B cell (primary cell): Measurements from ENCODE around the gene GDF2. TPM values are rescaled to one million over a fixed set of nuclear protein-coding genes. Genes with fewer than 3 reads are reported as not detected.

ENCODE experiments used
- ATAC-seq: fragments of 200-7000 bp; cut with Tn5 transposase; one replicate; pipeline ENCODE4 v1.10.0; 2021; ENCODE audit warnings: low read depth, mild to moderate bottlenecking, moderate number of reproducible peaks, moderate library complexity
- CTCF ChIA-PET: fragments of 350-600 bp; sonication (Branson Sonifier 250); formaldehyde crosslinking; loops from one replicate; lab custom pipeline; 2021; ENCODE audit warnings: antibody characterized with exemption, inconsistent platforms; lab: Charles Lee
- POLR2A ChIA-PET: fragments of 350-600 bp; sonication (Branson Sonifier 250); formaldehyde crosslinking; loops from one replicate; lab custom pipeline; 2021; ENCODE audit warnings: antibody characterized with exemption; lab: Charles Lee
- DNase-seq: peaks from one replicate; pipeline ENCODE4 v3.0.0; 2013
- H2AFZ ChIP-seq: 2 replicates; pipeline ENCODE4 v1.6.1; 2012; ENCODE audit warnings: mild to moderate bottlenecking, low read depth, low read length; ENCODE audit not compliant: insufficient read depth, poor library complexity, severe bottlenecking
- H3K27ac ChIP-seq, 2 donors: 1 replicate in 1 of 2; 2 replicates in 1 of 2; pipeline ENCODE4 v1.5.1; 2012 to 2013; ENCODE audit warnings: low read length in 2 of 2, mild to moderate bottlenecking in 2 of 2, moderate library complexity in 1 of 2
- H3K27me3 ChIP-seq, 4 experiments: fragments of 200-600 bp in 1 of 4; sonication (generic) in 1 of 4; replicated peaks in 1 of 4; 1 replicate in 2 of 4; 2 replicates in 2 of 4; pipeline versions ENCODE4 v1.6.1 to v1.7.0; 2013 to 2016; ENCODE audit warnings: low read length in 3 of 4, mild to moderate bottlenecking in 2 of 4, mixed read lengths in 1 of 4, moderate library complexity in 1 of 4; ENCODE audit not compliant: insufficient read depth in 4 of 4, control insufficient read depth in 3 of 4; ENCODE audit errors: control extremely low read depth in 1 of 4
- H3K36me3 ChIP-seq, 2 experiments: replicated peaks in 1 of 2; 1 replicate in 1 of 2; 2 replicates in 1 of 2; pipeline versions ENCODE4 v1.6.1 to v1.7.1; 2013; ENCODE audit warnings: low read length in 1 of 2; ENCODE audit not compliant: insufficient read depth in 2 of 2, control insufficient read depth in 1 of 2; ENCODE audit errors: control extremely low read depth in 1 of 2, extremely low read depth in 1 of 2
- H3K4me1 ChIP-seq, 2 donors: fragments of 200-600 bp in 1 of 2; sonication (generic) in 1 of 2; 1 replicate in 1 of 2; 2 replicates in 1 of 2; pipeline versions ENCODE4 v1.5.1 to v1.6.1; 2013 to 2017; ENCODE audit warnings: low read length in 2 of 2; ENCODE audit not compliant: control insufficient read depth in 2 of 2, insufficient read depth in 2 of 2
- H3K4me2 ChIP-seq: replicated peaks from 2 replicates; pipeline ENCODE3; 2012; ENCODE audit warnings: mild to moderate bottlenecking, low read depth, low read length; ENCODE audit not compliant: poor library complexity, severe bottlenecking
- H3K4me3 ChIP-seq, 5 experiments: fragments of 200-600 bp in 1 of 5; sonication (generic) in 1 of 5; 1 replicate in 3 of 5; 2 replicates in 2 of 5; pipeline versions ENCODE4 v1.5.1 to v1.7.0; 2011 to 2016; ENCODE audit warnings: low read length in 4 of 5, mild to moderate bottlenecking in 4 of 5, low read depth in 2 of 5, control low read depth in 1 of 5, moderate library complexity in 1 of 5; ENCODE audit not compliant: insufficient read depth in 1 of 5; ENCODE audit errors: control extremely low read depth in 1 of 5, extremely low read depth in 1 of 5
- H3K79me2 ChIP-seq: fragments of 200-600 bp; sonication (generic); one replicate; pipeline ENCODE4 v1.6.0; 2016; ENCODE audit warnings: low read length; ENCODE audit not compliant: control insufficient read depth, insufficient read depth
- H3K9ac ChIP-seq: fragments of 200-600 bp; sonication (generic); 2 replicates; pipeline ENCODE4 v1.6.1; 2017; ENCODE audit warnings: mild to moderate bottlenecking, low read length, moderate library complexity
- H3K9me3 ChIP-seq, 3 donors: one replicate each; pipeline versions ENCODE4 v1.6.1 to v1.7.1; 2013; ENCODE audit warnings: low read length in 2 of 3; ENCODE audit not compliant: control insufficient read depth in 2 of 3, insufficient read depth in 1 of 3; ENCODE audit errors: control extremely low read depth in 1 of 3
- H4K20me1 ChIP-seq: 2 replicates; pipeline ENCODE4 v1.6.0; 2012; ENCODE audit warnings: mild to moderate bottlenecking, low read length; ENCODE audit not compliant: insufficient read depth, control insufficient read depth, poor library complexity, severe bottlenecking
- H3K27ac Mint-ChIP-seq: one replicate; pipeline ENCODE4 v1.8.0; 2021; ENCODE audit warnings: mixed read lengths
- H3K27me3 Mint-ChIP-seq: one replicate; pipeline ENCODE4 v1.8.0; 2021; ENCODE audit warnings: mixed read lengths
- H3K4me1 Mint-ChIP-seq: one replicate; pipeline ENCODE4 v1.8.0; 2021; ENCODE audit warnings: mixed read lengths
- H3K4me3 Mint-ChIP-seq: one replicate; pipeline ENCODE4 v1.8.0; 2021; ENCODE audit warnings: mixed read lengths
- H3K9me3 Mint-ChIP-seq: one replicate; pipeline ENCODE4 v1.8.0; 2022; ENCODE audit warnings: mixed read lengths; ENCODE audit not compliant: insufficient read depth
- CTCF ChIP-seq: fragments of 200-600 bp; IDR thresholded peaks from one replicate; pipeline ENCODE4 v1.8.0; 2022; ENCODE audit warnings: antibody characterized with exemption, mild to moderate bottlenecking
- EZH2 ChIP-seq: IDR thresholded peaks from 2 replicates; pipeline ENCODE4 v1.6.1; 2012; ENCODE audit warnings: borderline replicate concordance, low read depth, mild to moderate bottlenecking, moderate library complexity, low read length; ENCODE audit not compliant: insufficient read depth, poor library complexity, severe bottlenecking
- WGBS: methylation state at CpG from one replicate; pipeline ENCODE4 v1.1.5; 2013; ENCODE audit warnings: missing lambda C conversion rate; ENCODE audit not compliant: insufficient coverage; 5-methylcytosine and 5-hydroxymethylcytosine counted together
- intact Hi-C: fragments of 100-400 bp; cut with micrococcal nuclease; formaldehyde crosslinking; loops from one replicate; pipeline ENCODE4 v1.10.0; 2022
- polyA plus RNA-seq: library from polyadenylated mRNA; depleted of rRNA; stranded (reverse); fragments of >200 nt; gene quantifications from 2 replicates; pipeline ENCODE4 v1.2.3, GENCODE V29; 2012
- total RNA-seq, 2 donors: library from RNA; stranded (reverse); fragments of 120-200 nt in 1 of 2; gene quantifications; 1 replicate in 1 of 2; 2 replicates in 1 of 2; pipeline versions ENCODE4 v1.2.3 to v1.2.4, GENCODE V29; 2013 to 2022

Gene GDF2
- total and polyA plus RNA-seq, 2 donors (not counting 1 experiment from before 2014, with no cell fraction given) = not detected

DNA sequence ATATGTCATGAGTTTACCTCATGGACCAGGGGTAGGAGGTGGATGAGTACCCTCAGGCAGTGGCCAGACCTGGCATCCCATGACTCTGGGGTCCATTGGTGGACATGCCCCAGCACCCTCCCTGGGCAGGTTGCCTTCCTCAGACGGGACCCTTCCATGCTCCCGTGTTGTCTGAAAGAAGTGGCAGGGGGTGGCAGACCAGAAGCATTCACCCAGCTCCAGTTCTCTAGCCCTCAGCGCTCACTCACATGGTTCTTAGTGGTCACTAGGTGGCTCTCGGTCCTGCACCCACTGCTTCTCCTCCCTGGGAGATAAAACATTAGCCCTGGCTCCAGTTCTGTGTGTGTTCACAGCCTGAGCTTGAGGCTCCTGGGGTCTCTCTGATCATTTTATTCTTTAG lies 31.9 kb downstream of the GDF2 start:
- Histone ChIP-seq H2AFZ (no peak overlapping the region), H3K27ac (no peak overlapping the region), H3K27me3 (no peaks in the 10 kb centered on the region), H3K79me2 (no peaks in the 10 kb centered on the region), H3K4me3 (no peak overlapping the region), H3K9me3 (no peaks in the 10 kb centered on the region), H3K4me1 (no peaks in the 10 kb centered on the region), H4K20me1 (no peaks in the 10 kb centered on the region), H3K9ac (no peak overlapping the region), H3K36me3 (no peaks in the 10 kb centered on the region), H3K4me2 (no peak overlapping the region)
- DNase-seq = no peak
- Mint-ChIP-seq H3K27ac (no peak overlapping the region), H3K9me3 (no peaks in the 10 kb centered on the region), H3K4me3 (no peak overlapping the region), H3K4me1 (no peaks in the 10 kb centered on the region), H3K27me3 (no peaks in the 10 kb centered on the region)
- ATAC-seq = no peak
- CTCF ChIA-PET = no interaction called here
- POLR2A ChIA-PET = interaction anchor here (0.6 kb wide), 1 partner anchor 362 kb away, joined by 8 read pairs; no protein-coding TSS in a partner anchor
- TF ChIP-seq EZH2 (no peak), CTCF (no peak)
- intact Hi-C loops = no loop called here
- WGBS = 100% methylated on average over 2 of the region's 4 CpGs

GRCh38 chr10:47354900-47355299 lies 32.6 kb downstream of the GDF2 start:
- no peaks in the 10 kb centered on the region for H3K27me3 Mint-ChIP-seq
- no peaks in the 10 kb centered on the region for H3K9me3 ChIP-seq
- TF ChIP-seq EZH2 = no peak
- TF ChIP-seq CTCF = no peak
- H3K4me3 Mint-ChIP-seq = no peak overlapping the region
- no peak overlapping the region for H3K4me3 ChIP-seq
- ATAC-seq (no peak), DNase-seq (no peak)
- ChIA-PET CTCF (no interaction called here), POLR2A (interaction anchor here (0.6 kb wide), 1 partner anchor 363 kb away, joined by 8 read pairs; no protein-coding TSS in a partner anchor)
- whole genome bisulfite sequencing = 83% methylated on average over 1 of the region's 1 CpG
- H2AFZ ChIP-seq = no peak overlapping the region
- no peak overlapping the region for H3K9ac ChIP-seq
- no peaks in the 10 kb centered on the region for H3K9me3 Mint-ChIP-seq
- no peaks in the 10 kb centered on the region for H3K4me1 ChIP-seq
- H3K4me1 Mint-ChIP-seq = no peaks in the 10 kb centered on the region
- H3K27me3 ChIP-seq = no peaks in the 10 kb centered on the region
- H3K27ac Mint-ChIP-seq = no peak overlapping the region
- no peaks in the 10 kb centered on the region for H4K20me1 ChIP-seq
- intact Hi-C loops = no loop called here
- no peak overlapping the region for H3K4me2 ChIP-seq
- no peaks in the 10 kb centered on the region for H3K79me2 ChIP-seq
- no peaks in the 10 kb centered on the region for H3K36me3 ChIP-seq
- H3K27ac ChIP-seq = no peak overlapping the region
